Endothelial cell of umbilical vein (primary cell): ENCODE data around the gene SAMD4A.

Experiments
- CTCF ChIP-seq, 2 donors: IDR thresholded peaks; 1 replicate in 1 of 2; 2 replicates in 1 of 2; pipeline ENCODE4 v1.5.1; 2011; ENCODE audit warnings: low read length in 2 of 2, mild to moderate bottlenecking in 2 of 2, moderate library complexity in 2 of 2, control low read depth in 1 of 2, inconsistent platforms in 1 of 2, low read depth in 1 of 2; ENCODE audit not compliant: insufficient read depth in 1 of 2; ENCODE audit errors: extremely low read depth in 1 of 2
- EZH2 ChIP-seq: IDR thresholded peaks from 2 replicates; pipeline ENCODE4 v1.6.1; 2012; ENCODE audit warnings: borderline replicate concordance, low read depth, mild to moderate bottlenecking, moderate library complexity, low read length, inconsistent platforms; ENCODE audit not compliant: severe bottlenecking
- GATA2 ChIP-seq: IDR thresholded peaks from 2 replicates; pipeline ENCODE4 v1.7.0; 2011; ENCODE audit warnings: low read depth, mild to moderate bottlenecking, moderate library complexity, mixed read lengths, low read length; ENCODE audit not compliant: insufficient read length, insufficient read depth
- JUN ChIP-seq: IDR thresholded peaks from 2 replicates; pipeline ENCODE4 v1.6.1; 2011; ENCODE audit warnings: borderline replicate concordance, low read depth; ENCODE audit not compliant: insufficient read length, insufficient read depth
- MAX ChIP-seq: IDR thresholded peaks from 2 replicates; pipeline ENCODE4 v1.6.1; 2011; ENCODE audit not compliant: insufficient read depth, insufficient read length
- POLR2A ChIP-seq: IDR thresholded peaks from 2 replicates; pipeline ENCODE4 v1.6.1; 2012; ENCODE audit warnings: low read depth, mild to moderate bottlenecking, control low read depth, low read length
- POLR2AphosphoS5 ChIP-seq: IDR thresholded peaks from 2 replicates; pipeline ENCODE4 v1.6.1; 2012; ENCODE audit warnings: low read depth, mild to moderate bottlenecking, control low read depth, low read length, moderate library complexity; ENCODE audit not compliant: insufficient read depth

GRCh38 chr14:54570631-54571415, 3.9 kb downstream of the SAMD4A start:
- TF ChIP-seq GATA2 (no peak), CTCF (IDR thresholded peaks at IDR 0.05; ENCODE audit: extremely low read depth in 1 of 2, insufficient read depth in 1 of 2, low read depth in 1 of 2, low read length in 2 of 2) (no peak), POLR2A (no peak), POLR2AphosphoS5 (no peak), JUN (peak; percentile 84), EZH2 (no peak), MAX (no peak)
